IMR-90 (cell line): ENCODE data around the gene FBLN1.

Experiments used
- CEBPB ChIP-seq: IDR thresholded peaks from 2 replicates; pipeline ENCODE4 v1.6.1; 2012; ENCODE audit warnings: low read depth, low read length, improper control_type of control experiment
- CTCF ChIP-seq: conservative IDR thresholded peaks from 2 replicates; pipeline ENCODE4 v1.5.1; 2012; ENCODE audit warnings: mild to moderate bottlenecking, low read depth, low read length, improper control_type of control experiment
- ELK1 ChIP-seq: fragments of 150-350 bp; IDR thresholded peaks from 2 replicates; pipeline ENCODE4 v1.6.1; 2016; ENCODE audit warnings: low read depth, mild to moderate bottlenecking, low read length, moderate library complexity, borderline replicate concordance
- POLR2A ChIP-seq: IDR thresholded peaks from 2 replicates; pipeline ENCODE4 v1.6.1; 2012; ENCODE audit warnings: mild to moderate bottlenecking, low read depth, low read length
- RCOR1 ChIP-seq: IDR thresholded peaks from 2 replicates; pipeline ENCODE4 v1.6.1; 2012; ENCODE audit warnings: mild to moderate bottlenecking, low read length, improper control_type of control experiment; ENCODE audit not compliant: insufficient replicate concordance

- TF ChIP-seq CTCF: no peak
- peak; percentile 64 for TF ChIP-seq RCOR1
- no peak for TF ChIP-seq ELK1
- TF ChIP-seq CEBPB: no peak
- no peak for TF ChIP-seq POLR2A
Measured at GRCh38 chr22:45477366-45478107, 25.1 kb upstream of the FBLN1 start.
